Endothelial cell (in vitro differentiated cells): ENCODE measurements around the gene CARTPT. TPM values are rescaled to one million over a fixed set of nuclear protein-coding genes. Genes with fewer than 3 reads are reported as not detected.

ENCODE experiments used
- DNase-seq: peaks from one replicate; pipeline ENCODE4 v3.0.0; 2021; ENCODE audit warnings: low spot score
- H3K27ac Mint-ChIP-seq: one replicate; pipeline ENCODE4 v1.8.0; 2021; ENCODE audit warnings: mixed read lengths, inconsistent platforms; ENCODE audit not compliant: unreplicated experiment
- H3K27me3 Mint-ChIP-seq: one replicate; pipeline ENCODE4 v1.8.0; 2021; ENCODE audit warnings: mild to moderate bottlenecking, moderate library complexity, mixed read lengths, inconsistent platforms; ENCODE audit not compliant: unreplicated experiment
- H3K36me3 Mint-ChIP-seq: one replicate; pipeline ENCODE4 v1.8.0; 2021; ENCODE audit warnings: mild to moderate bottlenecking, low read depth, mixed read lengths, inconsistent platforms; ENCODE audit not compliant: unreplicated experiment
- H3K4me1 Mint-ChIP-seq: one replicate; pipeline ENCODE4 v1.8.0; 2021; ENCODE audit warnings: mild to moderate bottlenecking, mixed read lengths, inconsistent platforms; ENCODE audit not compliant: unreplicated experiment
- H3K4me3 Mint-ChIP-seq: one replicate; pipeline ENCODE4 v1.8.0; 2021; ENCODE audit warnings: mild to moderate bottlenecking, mixed read lengths, inconsistent platforms; ENCODE audit not compliant: unreplicated experiment
- H3K9me3 Mint-ChIP-seq: one replicate; pipeline ENCODE4 v1.8.0; 2021; ENCODE audit warnings: mixed read lengths, inconsistent platforms; ENCODE audit not compliant: unreplicated experiment
- total RNA-seq: library from RNA; stranded (reverse); fragmentation: NEBNext Ultra II Directional; extraction: Animal tissue kit (Norgen Biotek cat#: 25700); gene quantifications from one replicate; pipeline ENCODE4 v1.2.1, GENCODE V29; 2021; ENCODE audit not compliant: unreplicated experiment
- TF ChIP-seq, protein P1 (sequence below): fragments of 200-600 bp; sonication (generic); IDR thresholded peaks from one replicate; pipeline ENCODE4 v1.5.0; 2021; ENCODE audit warnings: antibody characterized with exemption; ENCODE audit not compliant: unreplicated experiment

The CARTPT gene
- total RNA-seq, 1 donor from 2014 or later = 148 TPM

DNA sequence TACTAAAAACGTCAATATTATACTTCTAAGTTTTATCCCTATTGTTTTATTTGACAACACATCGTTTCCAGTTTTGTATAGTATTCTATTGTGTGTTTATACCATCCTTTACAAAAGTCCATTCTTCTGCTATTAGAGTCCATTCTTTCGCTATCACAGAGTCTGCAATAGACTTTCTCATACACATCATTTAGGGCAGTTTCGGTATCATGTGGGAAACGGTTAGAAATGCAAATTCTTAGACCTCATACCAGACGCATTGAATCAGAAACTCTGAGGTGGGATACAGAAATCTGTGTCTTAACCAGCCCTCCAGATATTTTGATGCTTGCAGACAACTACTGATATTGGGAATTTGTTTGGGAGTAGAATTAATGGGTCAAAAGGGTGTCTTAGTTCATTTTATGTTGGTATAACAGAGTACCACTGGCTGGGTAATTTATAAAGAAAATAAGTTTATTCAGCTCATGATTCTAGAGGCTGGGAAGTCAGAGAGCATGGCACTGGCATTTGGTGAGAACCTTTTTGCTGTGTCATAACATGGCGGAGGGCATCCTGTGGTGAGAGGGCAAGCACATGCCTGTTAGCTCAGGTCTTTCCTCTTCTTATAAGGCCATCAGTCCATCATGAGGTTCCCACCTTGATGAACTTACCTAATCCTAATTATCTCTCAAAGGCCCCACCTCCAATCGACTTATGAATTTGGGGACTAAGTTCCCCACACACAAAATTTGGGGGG is 21.1 kb downstream of the CARTPT start:
- Mint-ChIP-seq H3K9me3 (no peaks in the 10 kb centered on the region), H3K4me3 (no peak overlapping the region), H3K27me3 (no peaks in the 10 kb centered on the region), H3K4me1 (peaks cover 6% of the 10 kb centered on the region), H3K36me3 (no peaks in the 10 kb centered on the region), H3K27ac (no peak overlapping the region)
- DNase-seq = no peak
- TF ChIP-seq, protein P1, sequence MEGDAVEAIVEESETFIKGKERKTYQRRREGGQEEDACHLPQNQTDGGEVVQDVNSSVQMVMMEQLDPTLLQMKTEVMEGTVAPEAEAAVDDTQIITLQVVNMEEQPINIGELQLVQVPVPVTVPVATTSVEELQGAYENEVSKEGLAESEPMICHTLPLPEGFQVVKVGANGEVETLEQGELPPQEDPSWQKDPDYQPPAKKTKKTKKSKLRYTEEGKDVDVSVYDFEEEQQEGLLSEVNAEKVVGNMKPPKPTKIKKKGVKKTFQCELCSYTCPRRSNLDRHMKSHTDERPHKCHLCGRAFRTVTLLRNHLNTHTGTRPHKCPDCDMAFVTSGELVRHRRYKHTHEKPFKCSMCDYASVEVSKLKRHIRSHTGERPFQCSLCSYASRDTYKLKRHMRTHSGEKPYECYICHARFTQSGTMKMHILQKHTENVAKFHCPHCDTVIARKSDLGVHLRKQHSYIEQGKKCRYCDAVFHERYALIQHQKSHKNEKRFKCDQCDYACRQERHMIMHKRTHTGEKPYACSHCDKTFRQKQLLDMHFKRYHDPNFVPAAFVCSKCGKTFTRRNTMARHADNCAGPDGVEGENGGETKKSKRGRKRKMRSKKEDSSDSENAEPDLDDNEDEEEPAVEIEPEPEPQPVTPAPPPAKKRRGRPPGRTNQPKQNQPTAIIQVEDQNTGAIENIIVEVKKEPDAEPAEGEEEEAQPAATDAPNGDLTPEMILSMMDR = no peak

DNA sequence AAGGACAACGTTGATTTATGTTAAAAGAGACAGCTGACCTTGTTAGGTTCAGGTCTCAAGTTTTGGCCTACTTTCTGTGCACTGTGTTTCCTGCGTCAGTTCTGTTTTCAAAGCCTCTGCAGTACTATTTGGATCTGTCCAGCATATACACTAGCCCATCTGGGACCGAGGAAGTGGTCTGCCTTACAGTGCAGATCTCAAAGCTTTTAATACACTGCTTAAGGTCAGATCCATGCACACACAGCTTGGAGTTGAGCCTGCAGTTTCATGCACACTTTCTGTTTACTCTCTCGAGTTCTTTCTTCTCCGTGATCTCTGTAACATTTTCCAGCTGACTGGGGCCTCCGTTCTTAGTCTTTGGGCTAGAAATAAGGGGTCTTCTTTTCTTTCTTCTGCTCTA is 24.1 kb downstream of the CARTPT start:
- H3K27ac Mint-ChIP-seq = no peak overlapping the region
- H3K27me3 Mint-ChIP-seq = no peaks in the 10 kb centered on the region
- H3K9me3 Mint-ChIP-seq = no peaks in the 10 kb centered on the region
- DNase-seq = no peak
- TF ChIP-seq, protein P1 = no peak
- no peak overlapping the region for H3K4me3 Mint-ChIP-seq
- H3K36me3 Mint-ChIP-seq = no peaks in the 10 kb centered on the region
- peaks cover 6% of the 10 kb centered on the region for H3K4me1 Mint-ChIP-seq

DNA sequence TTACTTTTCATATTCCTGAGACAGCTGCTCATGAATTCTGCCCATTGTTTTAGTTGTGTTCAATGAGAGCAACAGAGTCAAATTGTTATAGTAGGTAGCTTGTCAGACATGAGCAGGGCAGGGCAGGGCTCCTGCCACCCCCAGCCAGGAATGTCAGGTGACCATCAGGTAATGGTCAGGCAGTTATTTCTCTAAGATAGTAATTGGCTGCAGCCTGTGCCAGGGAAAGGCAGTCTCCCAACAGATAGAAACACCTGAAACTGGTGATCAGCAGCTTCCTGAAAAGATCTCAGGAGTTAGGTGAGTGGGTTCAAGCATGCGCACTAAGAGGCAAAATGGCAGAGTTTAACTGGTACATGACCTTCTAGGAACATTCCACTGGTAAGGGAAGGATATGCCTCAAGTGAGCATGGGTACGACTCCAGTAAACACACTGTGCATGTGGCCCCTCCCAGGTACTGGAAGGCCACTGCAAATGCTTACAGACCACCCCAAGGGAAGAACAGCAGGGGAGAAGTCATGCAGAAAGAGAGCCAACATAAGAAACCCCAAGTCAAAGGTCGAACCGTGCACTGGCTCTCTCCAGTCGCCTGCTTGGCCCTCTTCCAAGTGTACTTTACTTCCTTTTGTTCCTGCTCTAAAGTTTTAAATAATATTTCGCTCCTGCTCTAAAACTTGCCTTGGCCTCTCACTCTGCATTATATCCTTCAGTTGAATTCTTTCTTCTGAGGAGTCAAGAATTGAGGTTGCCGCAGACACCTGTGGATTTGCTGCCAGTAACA is 25.1 kb downstream of the CARTPT start:
- Mint-ChIP-seq H3K27ac (no peak overlapping the region), H3K4me3 (no peak overlapping the region), H3K36me3 (no peaks in the 10 kb centered on the region), H3K27me3 (no peaks in the 10 kb centered on the region), H3K9me3 (no peaks in the 10 kb centered on the region), H3K4me1 (peaks cover 7% of the 10 kb centered on the region)
- no peak for DNase-seq
- TF ChIP-seq, protein P1 = no peak

DNA sequence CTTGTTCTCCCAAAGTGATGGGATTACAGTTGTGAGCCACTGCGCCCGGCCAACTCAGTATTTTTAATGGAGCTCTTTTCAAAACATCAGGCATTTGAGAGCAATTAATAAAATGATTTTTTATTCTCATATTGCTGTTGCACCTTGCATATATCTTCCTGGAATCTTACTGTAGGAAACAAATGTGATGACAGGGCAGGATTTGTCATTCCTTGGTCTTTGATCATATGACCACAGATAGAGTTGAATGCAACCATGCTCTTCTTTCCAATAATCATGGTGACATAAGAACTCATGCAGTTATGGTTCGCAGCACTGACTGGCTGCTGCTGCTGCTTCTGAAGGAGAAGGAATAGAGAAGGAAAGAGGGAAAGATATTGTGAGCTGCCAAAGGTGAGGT is 28.1 kb downstream of the CARTPT start:
- no peak overlapping the region for H3K27ac Mint-ChIP-seq
- H3K4me1 Mint-ChIP-seq = peaks cover 17% of the 10 kb centered on the region
- peaks cover under 1% of the 10 kb centered on the region for H3K27me3 Mint-ChIP-seq
- H3K4me3 Mint-ChIP-seq = no peak overlapping the region
- no peaks in the 10 kb centered on the region for H3K9me3 Mint-ChIP-seq
- H3K36me3 Mint-ChIP-seq = no peaks in the 10 kb centered on the region
- DNase-seq = no peak
- TF ChIP-seq, protein P1 = no peak

DNA sequence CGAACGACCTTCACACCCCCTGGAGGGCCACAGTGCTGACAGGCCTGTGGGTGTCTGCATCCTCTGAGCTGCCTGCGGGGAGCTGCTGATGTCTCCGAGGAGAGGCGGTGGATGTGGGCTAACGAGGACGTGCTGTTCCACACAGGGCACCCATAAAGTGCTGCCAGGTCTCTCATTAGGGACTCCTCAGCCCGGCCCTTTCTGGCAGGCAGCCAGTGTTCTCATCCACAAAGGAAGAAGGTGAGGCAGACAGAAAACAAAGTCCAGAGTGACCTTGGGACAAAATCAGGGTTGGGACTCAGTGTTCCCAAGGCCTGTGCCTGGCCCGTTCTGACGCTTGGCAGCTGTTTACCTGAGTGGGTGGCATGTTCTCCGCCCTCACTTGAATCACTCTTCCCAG is 29.3 kb downstream of the CARTPT start:
- peaks cover 20% of the 10 kb centered on the region for H3K4me1 Mint-ChIP-seq
- H3K9me3 Mint-ChIP-seq = no peaks in the 10 kb centered on the region
- H3K27ac Mint-ChIP-seq = no peak overlapping the region

More for the DNA sequence above, 29.3 kb downstream of the CARTPT start:
- DNase-seq = no peak
- peaks cover 7% of the 10 kb centered on the region for H3K27me3 Mint-ChIP-seq
- no peak overlapping the region for H3K4me3 Mint-ChIP-seq
- H3K36me3 Mint-ChIP-seq = no peaks in the 10 kb centered on the region
- TF ChIP-seq, protein P1 = no peak
